GM10266 (cell line): ENCODE measurements around the gene OSER1.

ENCODE experiments used
- DNase-seq: peaks from one replicate; pipeline ENCODE4 v3.0.0; 2012; ENCODE audit errors: extremely low spot score
- CTCF ChIP-seq: IDR thresholded peaks from 2 replicates; pipeline ENCODE4 v1.5.1; 2012; ENCODE audit warnings: mild to moderate bottlenecking, low read depth; ENCODE audit not compliant: control insufficient read depth, insufficient read depth; ENCODE audit errors: missing control alignments

OSER1 gene

GRCh38 chr20:44217342-44218092 lies 6.9 kb upstream of the OSER1 start:
- peak; percentile 91 for TF ChIP-seq CTCF
- peak; percentile 56 for DNase-seq

GRCh38 chr20:44215125-44215524 lies 4.6 kb upstream of the OSER1 start:
- DNase-seq: peak; percentile 56

GRCh38 chr20:44212792-44213191 lies 2.2 kb upstream of the OSER1 start:
- no peak for TF ChIP-seq CTCF
- no peak for DNase-seq

More at GRCh38 chr20:44215125-44215524, 4.6 kb upstream of the OSER1 start:
- TF ChIP-seq CTCF: peak; percentile 94

- no peak for DNase-seq
- TF ChIP-seq CTCF: no peak
These were observed 837 bp upstream of the OSER1 start for GRCh38 chr20:44211177-44212039.

GRCh38 chr20:44209686-44210405 lies 725 bp downstream of the OSER1 start:
- TF ChIP-seq CTCF: peak; percentile 1
- DNase-seq: no peak

GRCh38 chr20:44208770-44209169 lies 1.8 kb downstream of the OSER1 start:
- TF ChIP-seq CTCF: no peak
- DNase-seq: no peak
